Fibroblast of the conjunctiva (primary cell): ENCODE data around the gene HOXA2.

ENCODE experiments used
- DNase-seq: peaks from one replicate; pipeline ENCODE4 v3.0.0-alpha.2; 2010; ENCODE audit warnings: low read depth

HOXA2 gene

DNA sequence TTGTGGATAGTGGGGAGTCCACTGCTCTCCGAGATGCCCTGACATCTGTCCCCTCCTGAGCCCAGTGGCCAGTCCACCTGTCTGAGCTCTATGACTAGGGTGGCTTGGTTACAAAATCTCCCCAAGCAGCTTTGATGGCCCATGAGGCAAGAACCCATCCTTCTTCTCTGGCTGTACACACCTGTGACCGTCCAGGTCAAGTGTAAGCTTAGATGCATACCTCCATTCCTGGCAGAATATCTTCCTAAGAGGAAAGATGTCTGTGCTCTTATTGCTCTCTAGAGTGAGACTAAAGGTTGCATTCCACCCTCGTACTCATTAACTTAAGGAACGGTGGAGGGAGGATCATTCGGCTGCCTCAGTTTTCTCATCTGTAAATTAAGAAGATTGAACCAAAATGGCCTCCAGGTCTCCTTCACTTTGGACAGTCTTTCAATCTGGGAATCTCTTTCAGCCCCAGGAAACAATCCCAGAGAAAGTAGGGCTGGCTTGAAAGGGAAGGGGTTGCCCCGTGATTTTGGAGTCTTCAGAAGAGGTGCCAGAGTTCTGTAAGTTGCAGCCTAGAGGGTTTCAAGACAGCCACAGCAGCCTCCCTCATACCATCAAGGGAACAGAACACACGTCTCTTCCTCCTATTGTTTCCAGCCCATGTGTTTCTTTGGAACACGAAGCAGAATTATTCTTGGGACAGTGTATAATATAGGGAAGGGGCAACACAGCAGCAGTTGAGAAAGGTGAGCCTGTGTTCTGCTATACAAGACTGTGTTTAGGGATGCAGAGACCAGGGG lies 22.6 kb upstream of the HOXA2 start:
- no peak for DNase-seq

GRCh38 chr7:27124096-27124901 lies 21.8 kb upstream of the HOXA2 start:
- no peak for DNase-seq

DNA sequence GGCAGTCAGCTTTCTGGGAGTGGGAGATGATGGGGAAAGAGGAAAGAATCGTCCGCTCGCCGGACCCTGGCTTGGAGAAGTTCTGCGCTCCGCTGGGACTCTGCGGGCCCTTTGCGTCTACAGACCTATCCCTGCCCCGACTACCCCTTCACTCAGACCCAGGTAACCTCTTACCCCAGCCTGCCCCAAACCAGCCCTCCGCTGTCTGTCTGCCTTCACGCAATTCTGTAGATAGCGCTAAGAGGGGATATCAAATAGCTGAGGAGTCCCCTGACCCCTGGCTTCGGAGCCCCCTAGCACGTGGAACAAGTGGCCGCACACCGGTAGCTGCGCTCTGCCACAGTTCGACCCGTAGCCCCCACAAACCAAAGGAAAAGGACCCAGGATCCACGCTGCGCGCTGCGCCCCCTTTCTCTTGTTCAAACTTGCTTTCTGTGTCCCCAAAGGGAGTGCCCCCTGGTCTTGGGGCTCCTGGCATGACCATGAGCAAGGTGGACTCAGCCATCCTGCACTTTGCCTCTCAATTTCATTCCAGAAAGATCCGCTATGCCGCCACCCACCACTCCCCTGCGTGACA lies 21.1 kb upstream of the HOXA2 start:
- no peak for DNase-seq

GRCh38 chr7:27123007-27123476 lies 20.6 kb upstream of the HOXA2 start:
- DNase-seq: no peak

GRCh38 chr7:27122077-27122910 lies 19.8 kb upstream of the HOXA2 start:
- no peak for DNase-seq

- DNase-seq: no peak
These were observed 19.2 kb upstream of the HOXA2 start for GRCh38 chr7:27121684-27122076.

DNA sequence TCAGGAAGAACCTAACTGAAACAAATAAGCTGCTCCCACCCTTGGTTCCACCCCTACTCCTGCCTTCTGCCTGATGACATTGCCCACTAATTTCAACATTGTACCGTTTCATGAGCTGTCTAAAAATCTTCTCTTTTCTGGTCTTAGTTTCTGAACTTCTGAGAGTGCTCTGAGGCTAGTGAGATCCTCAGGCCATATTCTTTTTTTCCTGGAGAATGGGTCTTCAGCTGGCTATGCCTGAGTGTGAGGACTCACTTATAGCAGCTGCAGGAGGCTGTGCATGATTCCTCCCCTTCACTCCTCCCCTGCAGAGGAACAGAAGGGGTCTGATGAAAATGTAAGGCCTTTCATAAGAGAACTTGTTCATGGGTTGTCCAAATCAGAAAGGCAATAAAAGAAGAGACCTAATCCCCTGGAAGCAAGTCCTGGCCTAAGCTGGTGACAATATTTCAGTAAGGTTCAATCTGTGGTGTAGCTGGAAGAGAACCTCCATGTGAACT lies 17.0 kb upstream of the HOXA2 start:
- no peak for DNase-seq

DNA sequence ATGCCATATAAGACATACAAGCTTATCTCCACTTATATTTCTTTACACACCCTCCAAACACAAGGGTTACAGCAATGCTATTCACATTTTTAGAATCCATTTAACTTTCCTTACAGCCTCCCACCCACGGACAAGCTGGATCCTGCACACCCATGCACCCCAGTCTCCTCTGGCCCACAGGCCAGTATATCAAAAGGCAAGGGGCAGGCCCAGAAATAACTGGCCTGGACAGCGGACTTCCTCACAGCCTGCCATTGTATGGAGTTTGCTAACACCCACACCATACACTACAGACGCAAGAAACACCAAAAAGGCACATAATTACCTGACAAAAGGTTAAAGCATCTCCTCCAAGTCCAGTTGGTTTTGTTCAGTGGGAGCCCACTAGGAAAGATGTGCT lies 16.1 kb upstream of the HOXA2 start:
- DNase-seq: no peak

GRCh38 chr7:27117887-27118491 lies 15.5 kb upstream of the HOXA2 start:
- DNase-seq: no peak

DNA sequence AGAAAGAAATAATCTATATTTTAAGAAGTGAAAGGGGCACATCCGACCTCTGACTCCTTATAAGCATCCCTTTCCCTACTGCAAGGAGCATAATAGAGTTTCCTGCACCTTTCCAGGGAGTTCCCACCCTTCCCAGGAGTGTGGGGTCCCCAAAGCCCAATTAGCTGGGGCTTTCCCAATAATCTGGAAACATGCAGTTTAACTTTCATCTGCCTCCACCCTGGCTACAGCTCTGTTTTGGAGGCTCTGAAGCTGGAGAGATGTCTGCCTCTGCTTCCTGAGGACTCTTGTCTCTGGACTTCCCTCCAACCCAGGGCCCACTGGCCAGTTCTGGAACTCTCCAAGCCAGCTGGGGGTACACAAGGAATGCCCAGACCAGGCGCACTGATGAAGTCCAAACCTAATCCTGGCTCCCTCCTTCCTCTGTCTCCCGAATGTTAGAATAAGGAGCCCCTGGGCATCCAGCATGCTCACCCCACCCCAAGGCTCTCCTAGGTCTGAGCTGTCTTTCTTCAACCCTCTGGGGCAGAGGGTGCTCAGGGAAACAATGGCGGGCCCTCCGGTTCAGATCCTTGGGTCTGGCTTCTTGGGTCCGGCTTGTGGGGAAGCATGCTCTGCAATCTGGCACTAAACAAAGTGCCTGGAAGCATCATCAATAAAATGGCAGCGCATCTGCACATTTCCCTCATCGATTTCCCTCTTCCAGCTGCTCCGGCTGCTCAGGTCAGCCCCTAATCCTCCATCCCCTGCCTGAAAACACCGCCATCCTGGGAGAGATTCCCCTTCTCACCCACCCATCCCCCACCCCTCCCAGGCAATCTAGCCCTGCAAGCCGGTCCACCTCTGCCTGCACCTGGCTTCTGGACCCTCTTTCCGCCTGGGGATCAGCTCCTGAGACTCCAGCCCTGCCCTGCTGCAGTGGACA lies 14.7 kb upstream of the HOXA2 start:
- no peak for DNase-seq

- no peak for DNase-seq
These were observed 13.8 kb upstream of the HOXA2 start for GRCh38 chr7:27116031-27116961.

GRCh38 chr7:27115221-27116026 lies 12.9 kb upstream of the HOXA2 start:
- DNase-seq: no peak

GRCh38 chr7:27114881-27115220 lies 12.4 kb upstream of the HOXA2 start:
- no peak for DNase-seq

DNA sequence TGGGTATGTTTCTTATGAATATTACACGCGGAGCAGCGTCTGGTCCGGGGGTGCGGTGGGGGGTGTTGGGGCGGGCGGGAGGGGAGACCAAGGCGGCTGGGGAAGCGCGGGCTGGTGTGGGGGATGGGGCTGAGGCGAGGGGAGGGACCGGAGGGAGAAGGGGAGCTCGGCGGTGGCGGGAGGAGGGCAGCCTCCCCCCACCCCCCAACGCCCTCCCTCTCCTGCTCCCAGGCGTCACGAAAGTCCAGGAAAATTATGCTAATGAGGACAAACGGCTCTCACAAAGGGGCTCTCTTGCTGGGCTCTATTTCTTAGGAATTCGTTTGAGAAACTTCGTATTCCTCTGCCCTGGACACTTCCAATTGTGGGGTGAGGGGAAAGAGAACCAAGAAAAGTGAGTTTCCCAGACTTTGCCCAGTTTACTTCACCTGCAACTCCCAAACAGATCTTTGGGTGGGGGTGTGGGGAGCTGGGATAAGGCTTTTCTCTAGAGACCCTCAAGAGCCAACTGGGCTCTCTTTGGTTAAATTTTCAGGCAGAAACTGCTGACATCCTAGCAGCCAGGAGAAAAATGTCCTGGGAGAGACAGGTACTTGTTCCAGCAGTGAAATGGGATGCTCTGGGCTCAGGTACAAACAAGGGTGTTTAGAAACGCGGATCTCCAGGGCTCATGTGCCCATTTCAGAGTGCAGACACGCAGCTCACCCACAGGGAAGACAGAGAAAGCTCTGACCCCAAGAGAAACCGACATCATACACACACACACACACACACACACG lies 11.7 kb upstream of the HOXA2 start:
- no peak for DNase-seq

DNA sequence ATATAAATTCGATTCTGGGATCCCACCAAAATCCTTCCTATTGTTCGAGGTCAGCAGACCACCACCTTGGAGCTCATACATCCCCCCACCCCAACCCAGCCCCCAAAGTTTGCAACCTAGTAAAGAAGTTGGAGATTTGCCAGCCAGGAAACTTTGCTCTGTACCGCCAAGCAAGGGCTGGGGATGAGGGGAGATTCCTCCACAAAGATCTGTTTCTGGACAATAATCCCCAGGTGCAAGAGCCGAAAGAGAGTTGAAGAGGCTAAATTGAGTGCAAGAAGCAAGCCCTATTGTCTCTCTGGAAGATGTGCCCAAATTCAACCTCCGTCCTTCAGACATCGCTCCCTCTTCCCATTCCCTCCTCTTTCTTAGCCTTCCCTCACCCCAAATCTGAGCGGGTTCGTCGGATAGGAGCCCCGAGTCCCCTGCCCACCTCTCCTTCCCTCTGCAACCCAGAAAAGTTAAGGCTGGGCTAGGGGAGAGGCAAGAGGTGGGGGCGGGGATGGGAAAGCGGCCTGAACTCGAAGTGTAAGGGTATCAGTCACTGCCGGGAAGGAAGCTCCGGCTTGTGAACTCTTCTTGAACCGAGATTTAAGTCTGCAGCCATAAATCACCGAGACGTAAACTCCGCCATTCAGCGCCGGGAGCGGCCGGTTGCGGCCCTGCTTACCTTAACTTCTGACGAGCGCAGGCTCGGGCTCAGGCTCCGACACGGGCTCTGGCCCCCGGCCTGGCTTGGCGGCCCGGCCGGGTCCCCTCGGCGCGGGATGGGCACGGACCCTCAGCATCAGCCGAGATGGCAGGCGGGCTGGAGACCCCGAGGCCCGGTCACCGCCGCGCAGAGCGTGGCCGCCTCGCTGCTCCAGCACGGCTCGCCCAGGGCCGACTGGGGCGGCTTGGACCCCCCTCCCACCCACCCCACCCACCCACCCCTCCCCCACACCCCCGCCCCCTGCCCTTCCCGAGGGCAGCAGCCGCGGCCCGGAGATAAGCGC lies 10.8 kb upstream of the HOXA2 start:
- DNase-seq: no peak

GRCh38 chr7:27112361-27112760 lies 9.9 kb upstream of the HOXA2 start:
- no peak for DNase-seq
